ENCODE data around the gene CORO1C.

DNA sequence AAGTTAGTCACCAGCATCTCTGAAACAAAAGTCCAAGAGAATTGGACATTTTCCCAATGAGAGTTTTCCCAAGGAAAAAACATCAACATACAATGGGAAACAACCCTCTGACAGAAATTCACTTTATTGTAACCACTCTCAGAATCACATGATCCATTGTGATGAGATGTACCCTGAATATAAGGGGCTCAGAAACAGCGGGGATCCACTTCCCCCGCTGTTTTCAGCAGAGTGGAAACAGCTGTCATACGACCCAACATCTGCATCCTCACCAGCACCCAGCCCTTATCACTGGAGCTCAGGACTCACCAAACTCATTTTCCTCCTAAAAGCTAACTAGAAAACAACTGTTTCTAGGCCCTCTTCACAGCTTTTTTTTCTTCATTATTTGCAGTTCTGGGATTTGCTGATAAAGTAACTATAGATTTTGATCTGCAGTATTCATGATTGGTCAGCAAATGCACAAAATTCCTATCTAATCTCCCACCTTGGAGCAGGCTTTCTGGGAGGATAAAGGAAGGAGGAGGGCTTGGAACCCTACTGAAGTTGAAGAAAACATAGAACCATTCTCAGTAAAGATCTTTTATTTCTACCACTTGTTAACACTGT is 31.3 kb downstream of the CORO1C start:
- TF ChIP-seq CTCF (IDR thresholded peaks at IDR 0.05 in 4 of 5, conservative IDR thresholded peaks at IDR 0.05 in 1 of 5) (no peak), POLR2A (IDR thresholded peaks at IDR 0.05) (no peak)
